Activated CD4-positive, alpha-beta T cell treated with anti-CD3 and anti-CD28 coated beads, Interleukin-2, Interleukin-4, amounts not matched to agents 100 ng/mL and 50 ng/mL, durations not matched to agents 16 hours and 8 hours (primary cell): ENCODE measurements around the gene DUT.

Source experiments
- DNase-seq: peaks from one replicate; pipeline ENCODE4 v3.0.0-alpha.2; 2020; ENCODE audit warnings: low spot score

Gene DUT

DNA sequence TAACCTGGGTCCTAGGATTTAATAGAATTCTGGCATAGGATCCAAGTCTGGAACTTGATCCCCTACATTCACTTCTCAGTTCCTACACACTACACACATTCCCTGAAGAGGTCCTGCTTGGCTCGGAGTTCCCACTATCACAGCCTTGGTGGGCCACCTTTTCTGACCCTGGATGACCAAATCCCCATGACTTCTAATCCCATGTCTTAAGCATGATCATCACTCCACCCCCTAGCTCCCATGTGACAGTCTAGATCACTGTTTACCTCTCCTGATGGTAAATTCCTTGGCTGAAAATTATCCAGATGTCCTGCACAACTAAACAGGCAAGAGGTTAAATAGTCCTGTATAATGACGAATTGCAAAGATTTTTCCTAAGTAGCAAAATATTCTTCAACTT, 40.3 kb downstream of the DUT start:
- DNase-seq = no peak

DNA sequence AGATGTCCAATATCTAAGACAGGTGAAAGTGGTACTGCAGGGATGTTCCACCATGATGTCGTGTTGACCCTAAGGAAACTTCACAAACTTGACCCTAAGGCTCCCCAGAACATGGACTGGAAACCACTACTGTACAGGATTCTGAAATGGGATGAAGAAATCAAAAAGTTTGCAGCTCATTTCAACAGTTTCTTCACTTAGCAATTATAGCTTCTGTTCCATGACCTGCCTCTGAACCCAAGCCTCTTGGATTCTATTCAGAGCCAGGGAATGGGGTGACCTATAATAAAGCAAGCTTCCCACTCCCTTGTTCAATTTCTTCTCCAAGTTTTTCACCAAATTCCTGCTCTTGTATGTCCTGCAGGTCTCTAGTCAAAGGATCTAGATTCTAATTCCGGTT, 40.7 kb downstream of the DUT start:
- no peak for DNase-seq

DNA sequence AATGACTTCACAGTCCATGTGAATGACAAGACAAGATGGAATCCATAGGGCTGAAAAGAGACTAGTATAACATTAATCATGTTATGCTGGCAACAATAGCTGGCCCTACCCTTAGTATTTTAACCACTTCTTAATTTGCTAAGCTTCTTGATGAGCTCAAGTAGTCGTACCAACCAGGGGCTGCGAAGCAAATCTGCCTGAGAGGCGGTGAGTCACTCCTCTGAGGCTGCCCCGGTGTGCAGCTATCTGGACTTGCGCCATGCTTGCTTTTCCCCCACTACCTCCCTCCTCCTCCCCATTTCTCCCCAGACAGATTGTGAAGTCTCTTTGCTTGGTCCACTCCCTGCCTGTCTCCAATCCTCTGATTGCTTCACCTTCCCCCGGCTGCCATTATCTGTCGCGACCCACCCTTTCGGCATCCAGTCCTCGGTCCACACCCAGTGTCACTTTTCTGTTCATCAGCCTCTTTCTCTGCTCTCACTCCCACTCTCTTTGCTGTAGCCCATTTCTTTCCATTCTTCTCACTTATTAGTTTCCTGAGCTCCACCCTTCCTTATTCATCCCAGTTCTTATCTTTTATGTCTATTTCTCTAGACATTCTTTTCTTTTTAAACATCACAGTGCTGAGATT, 42.7 kb downstream of the DUT start:
- no peak for DNase-seq

DNA sequence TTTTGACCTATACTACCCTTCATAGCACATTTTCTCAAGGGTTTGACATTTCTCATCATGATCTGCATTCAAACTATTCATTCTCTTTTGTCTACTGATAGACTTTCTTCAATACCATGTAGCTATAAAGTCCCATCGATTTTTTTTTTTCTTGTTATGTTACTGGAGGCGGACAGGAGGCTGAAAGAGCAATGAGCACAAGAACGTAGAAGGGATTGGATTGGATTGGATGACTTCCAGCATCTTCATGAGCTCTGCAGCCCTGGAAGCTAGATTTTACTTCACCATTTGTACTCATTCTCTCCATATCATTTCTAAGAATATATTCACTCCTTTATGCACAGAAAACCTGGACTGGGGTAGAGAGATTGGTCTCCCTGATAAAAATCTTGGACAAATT, 43.2 kb downstream of the DUT start:
- no peak for DNase-seq

DNA sequence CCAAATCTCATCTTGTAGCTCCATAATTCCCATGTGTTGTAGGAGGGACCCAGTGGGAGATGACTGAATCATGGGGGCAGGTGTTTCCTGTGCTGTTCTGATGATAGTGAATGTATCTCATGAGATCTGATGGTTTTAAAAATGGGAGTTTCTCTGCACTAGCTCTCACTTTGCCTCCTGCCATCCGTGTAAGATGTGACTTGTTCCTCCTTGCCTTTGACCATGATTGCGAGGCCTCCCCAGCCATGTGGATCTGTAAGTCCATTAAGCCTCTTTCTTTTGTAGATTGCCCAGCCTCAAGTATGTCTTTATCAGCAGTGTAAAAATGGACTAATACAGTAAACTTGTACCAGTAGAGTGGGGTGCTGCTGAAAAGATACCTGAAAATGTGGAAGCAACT, 44.5 kb downstream of the DUT start:
- no peak for DNase-seq

DNA sequence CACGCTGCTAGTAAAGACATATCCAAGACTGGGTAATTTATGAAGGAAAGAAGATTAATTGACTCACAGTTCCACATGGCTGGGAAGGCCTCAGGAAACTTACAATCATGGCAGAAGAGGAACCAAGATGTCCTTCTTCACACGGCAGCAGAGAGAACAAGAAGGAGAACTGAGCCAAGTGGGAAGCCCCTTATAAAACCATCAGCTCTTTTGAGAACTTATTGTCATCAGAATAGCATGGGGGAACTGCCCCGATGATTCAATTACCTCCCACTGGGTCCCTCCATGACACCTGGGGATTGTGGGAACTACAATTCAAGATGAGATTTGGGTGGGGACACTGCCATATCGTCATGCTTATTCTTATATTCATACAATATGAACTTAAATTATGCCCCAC, 49.0 kb downstream of the DUT start:
- no peak for DNase-seq

DNA sequence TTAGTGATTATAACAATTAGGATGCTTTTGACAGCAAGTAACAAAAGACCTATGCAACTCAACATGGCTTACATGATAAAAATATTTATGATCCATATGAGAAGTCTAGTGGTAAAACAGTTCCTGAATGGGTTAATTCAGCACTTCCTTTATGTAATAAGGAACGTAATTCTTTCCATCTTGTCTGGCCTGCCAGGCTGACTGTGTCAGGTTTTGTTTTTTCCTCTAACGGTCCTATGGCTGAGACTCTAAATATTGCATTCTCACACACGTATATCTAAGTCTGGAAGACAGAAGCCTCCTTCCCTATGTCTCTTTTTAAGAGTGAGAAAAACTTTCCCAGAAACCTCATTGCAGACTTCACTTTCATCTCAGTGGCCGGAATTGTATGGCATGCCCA, 50.6 kb downstream of the DUT start:
- no peak for DNase-seq

DNA sequence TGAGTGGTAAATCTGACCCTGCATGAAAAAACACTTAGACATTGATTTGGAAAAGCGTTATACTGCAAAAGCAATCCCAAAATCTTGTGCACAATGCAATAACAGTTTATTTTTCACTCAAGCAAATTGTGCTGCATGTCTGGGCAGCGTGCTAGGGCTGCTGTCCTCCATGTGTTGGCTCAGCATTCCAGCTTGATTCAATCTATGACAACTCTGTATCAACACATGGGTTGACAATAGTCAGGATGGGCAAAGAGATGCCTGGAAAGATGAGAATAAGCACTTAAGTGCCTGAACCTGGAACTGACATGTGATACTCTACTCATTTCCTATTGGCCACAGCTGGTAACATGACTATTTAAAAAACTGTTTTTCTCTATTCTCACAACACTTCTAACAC, 51.8 kb downstream of the DUT start:
- DNase-seq = no peak

DNA sequence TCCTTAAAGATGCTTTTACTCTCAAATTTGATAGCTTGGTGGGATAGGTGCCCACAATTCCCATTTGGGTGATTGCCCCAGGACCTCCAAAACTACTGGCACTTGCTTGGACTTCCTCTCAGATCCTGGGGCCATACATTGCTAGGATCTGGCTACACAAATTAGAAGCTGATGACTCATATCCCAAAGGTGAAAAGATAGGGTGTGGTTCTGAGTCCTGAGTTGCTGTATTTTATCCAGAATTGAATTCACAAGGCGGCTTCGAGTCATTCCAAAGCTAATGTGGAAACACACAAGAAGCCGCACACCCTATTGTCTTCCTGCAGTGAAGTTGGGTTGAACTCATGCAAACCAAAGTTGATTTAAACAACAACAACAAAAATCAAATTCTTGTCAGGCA, 53.4 kb downstream of the DUT start:
- DNase-seq = no peak

DNA sequence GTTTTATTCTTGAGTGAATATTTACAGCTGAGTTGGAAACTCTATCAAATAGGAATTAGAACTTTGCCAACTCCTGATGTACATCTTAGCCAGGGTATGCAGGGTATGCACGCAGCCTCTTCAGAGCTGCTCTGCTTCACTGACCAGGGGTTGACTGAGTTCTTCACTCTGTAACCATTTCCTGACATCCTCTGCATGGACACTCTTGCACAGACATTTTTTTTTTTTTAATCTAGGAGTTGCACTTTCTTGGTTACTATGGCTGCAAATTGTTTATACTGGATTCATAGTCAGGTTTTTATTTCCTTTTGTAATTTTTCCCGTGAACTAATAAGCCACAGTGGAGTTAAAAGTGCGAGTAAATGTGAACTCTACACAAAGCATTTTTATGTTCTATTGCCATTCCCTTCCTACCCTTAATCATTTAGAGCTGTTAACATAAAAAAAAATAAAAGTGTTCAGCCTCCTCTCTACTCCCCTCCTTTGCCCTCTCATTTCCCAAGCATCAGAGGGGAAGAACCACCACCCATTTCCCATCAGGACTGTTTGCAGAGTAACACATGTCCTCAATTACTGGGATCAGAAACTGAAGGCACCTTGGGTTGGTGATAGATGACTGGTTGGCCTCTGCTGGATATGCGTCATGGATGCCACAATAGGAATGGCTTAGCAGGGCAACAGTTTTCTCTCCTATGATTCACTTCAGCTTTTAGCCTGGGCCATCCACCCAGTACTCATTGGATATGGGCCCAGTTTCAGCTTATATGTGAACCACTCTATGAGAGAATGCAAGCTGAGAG, 54.0 kb downstream of the DUT start:
- no peak for DNase-seq

DNA sequence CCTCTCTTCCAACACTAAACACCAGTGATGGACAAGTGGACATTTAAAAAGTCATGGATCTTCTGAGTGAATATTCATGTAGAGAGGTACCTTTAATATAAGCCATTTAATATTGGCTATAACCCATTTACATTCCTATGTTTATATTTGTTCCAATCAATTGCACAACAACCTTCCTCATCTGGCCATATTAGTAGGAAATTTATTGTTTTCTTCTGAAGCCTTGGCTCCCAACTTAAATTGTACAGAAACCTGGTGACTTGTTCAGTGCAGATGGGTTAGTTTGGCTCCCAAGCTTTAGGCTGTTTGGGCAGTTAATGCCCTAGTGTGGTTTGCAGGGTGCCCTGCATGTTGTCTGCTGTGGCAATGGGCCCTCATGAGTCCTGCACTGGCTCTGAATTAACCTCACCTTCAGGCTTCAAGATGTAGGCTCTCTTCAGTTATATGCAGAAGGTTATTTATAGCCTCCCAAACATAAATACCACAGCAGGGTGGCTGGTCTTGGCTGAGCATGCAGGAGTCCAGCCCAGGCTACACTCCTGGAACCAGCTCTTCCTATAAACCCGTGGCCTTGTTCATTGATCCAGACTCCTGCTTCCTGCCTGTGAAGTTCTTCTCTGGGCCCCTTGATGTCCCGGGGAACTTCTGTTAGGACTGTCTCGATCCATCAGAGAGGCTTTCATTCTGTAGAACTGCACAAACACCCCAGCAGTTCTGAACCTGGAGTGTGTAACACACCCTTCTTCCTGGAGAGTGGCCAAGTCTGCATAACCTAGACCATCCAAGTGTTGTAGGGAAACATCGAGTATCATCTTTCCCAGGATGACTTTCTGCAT, 57.0 kb downstream of the DUT start:
- no peak for DNase-seq

DNA sequence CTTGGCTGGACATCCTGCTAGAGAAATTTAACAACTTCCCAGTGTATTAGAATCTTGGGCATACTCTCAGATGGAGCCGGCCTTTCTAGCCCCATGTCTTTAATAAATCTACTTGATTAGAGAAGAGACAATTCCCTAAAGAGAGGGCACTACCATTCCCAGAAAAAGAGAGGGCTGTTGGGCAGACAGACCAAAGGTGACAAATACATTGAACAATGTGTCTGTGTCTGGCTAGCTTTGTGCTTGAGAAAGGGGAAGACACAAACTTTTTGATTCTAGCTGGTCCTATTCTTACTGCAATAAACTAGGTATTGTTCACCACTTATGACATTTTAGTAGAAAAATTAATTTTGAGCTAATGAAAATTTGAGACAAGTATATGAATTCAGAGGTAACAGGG, 57.7 kb downstream of the DUT start:
- DNase-seq = no peak

DNA sequence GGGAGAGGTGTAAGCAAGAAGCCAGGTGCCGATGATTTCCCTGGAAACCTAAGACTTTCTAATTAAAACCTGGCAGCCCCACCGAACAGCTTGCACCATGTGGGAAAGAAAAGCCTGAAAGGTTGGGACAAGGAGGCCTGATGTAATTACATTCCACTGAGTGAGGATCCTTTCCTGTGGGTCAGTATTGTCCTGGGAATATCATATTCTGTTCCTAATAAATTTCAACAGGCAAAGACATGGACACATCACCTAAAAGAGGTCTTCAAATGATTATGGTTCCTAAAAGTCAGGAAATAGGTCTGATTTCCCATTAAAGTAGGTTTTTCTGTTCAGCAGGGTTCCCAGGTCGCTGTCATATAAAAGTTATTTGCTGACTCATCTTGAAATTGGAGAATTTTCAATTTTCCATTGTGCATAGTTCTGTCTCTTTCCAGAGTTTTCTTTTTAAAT, 58.5 kb downstream of the DUT start:
- no peak for DNase-seq

DNA sequence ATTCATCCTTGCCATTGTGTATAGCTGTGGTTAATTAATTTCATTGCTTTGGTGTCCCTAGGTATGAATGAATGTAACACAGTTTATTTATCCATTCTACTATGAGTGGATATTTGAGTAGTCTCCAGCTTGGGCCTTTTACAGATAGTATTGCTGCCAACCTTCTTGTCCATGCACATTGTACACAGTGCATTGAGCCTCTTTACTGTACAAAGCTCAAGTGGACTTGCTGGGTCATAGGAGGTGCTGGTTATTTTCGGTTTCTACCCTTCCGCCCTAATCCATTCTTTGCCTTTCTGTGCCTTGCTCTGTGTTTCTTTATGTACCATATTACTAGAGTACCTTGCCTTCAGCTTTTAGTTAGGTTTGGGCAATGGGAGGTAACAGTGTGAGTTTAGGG, 60.7 kb downstream of the DUT start:
- no peak for DNase-seq

DNA sequence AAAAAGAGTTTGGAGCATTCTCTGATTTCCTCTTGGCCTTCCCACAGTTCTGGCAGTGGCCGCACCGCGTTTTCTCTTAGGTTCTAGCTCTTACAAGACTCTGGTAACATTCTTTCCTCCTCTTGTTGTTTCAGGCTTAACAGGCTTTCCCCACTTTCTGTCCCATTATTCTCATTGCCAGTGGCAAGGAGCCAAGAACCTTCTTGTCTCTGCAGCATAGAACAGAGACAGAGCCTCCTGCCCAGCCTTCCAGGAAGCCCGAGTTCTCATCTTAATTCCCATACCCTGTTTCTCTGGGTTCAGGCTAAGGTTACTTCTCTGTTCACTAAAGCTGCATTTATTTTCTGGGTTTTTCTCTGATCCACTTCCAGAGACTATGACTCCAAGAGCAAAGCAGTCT, 61.1 kb downstream of the DUT start:
- DNase-seq = no peak
